ENCODE measurements around the gene ONECUT1. TPM values are rescaled to one million over a fixed set of nuclear protein-coding genes. Genes with fewer than 3 reads are reported as not detected.

ONECUT1 gene
- 0.12 TPM in 1 of 2 replicates, not detected in the other for total RNA-seq

DNA sequence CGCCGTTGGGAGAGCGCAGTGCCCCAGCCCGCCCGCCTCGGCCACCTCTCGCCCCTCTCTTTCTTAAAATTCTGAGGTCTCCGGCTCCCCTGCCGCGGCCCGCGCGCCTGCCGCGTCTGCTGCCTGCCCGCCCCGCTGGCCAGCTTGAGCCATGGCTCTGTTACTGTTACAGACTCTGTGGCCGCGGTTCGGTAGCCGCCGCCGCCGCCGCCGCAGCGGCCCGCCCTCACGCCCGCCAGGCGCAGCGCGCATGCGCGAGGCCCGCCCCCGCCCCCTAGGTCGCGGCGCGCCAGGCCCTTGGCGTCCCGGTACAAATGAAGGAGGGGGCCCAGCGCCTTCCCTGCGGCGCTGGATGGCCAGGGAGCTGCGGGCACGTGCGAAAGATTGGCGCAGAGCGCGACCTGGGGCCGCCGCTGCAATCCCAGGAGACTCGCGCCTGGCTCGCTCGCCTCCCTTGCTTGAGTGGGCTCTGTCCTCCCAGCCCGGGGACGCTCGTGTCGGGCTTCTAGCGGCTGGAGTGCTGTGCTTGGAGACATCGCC, at the start of gene ONECUT1:
Gene ONECUT1 (minus strand): TSS at position 168 of the 540 bp plus-strand sequence. CDS start 452 bp downstream, outside the sequence.

Other genes with a start within 250 kb of the ONECUT1 start
- 111 and 112 TPM in 2 replicates for gene ARPP19, start 221.3 kb downstream of the ONECUT1 start, total RNA-seq
- 30.6 and 38.3 TPM in 2 replicates for gene ATOSA, start 110.9 kb downstream of the ONECUT1 start, total RNA-seq

Measured in hair follicle dermal papilla cell (primary cell).